SK-N-SH (cell line): ENCODE measurements around the gene WEE2. TPM values are rescaled to one million over a fixed set of nuclear protein-coding genes. Genes with fewer than 3 reads are reported as not detected.

ENCODE experiments used
- CTCF ChIA-PET: fragments of 300-600, 350-600 bp; formaldehyde crosslinking; extraction: SDS; loops from one replicate; lab custom pipeline; 2021; lab: Yijun Ruan, JAX
- POLR2A ChIA-PET: fragments of 350-600 bp; sonication (Branson Sonifier 250); formaldehyde crosslinking; extraction: SDS; loops from one replicate; lab custom pipeline; 2020; ENCODE audit warnings: antibody characterized with exemption, inconsistent platforms; lab: Yijun Ruan, JAX
- DNase-seq: peaks from one replicate; pipeline ENCODE4 v3.0.0; 2012
- H2AFZ ChIP-seq: fragments of 200-600 bp; sonication (generic); 2 replicates; pipeline ENCODE4 v1.8.1; 2016; ENCODE audit warnings: antibody characterized with exemption, mild to moderate bottlenecking, low read depth
- H3F3A ChIP-seq: fragments of 200-600 bp; sonication (generic); replicated peaks from 2 replicates; pipeline ENCODE3; 2016; ENCODE audit warnings: antibody characterized with exemption, mild to moderate bottlenecking; ENCODE audit not compliant: insufficient read depth
- H3K27ac ChIP-seq, 2 experiments: fragments of 200-500 bp in 1 of 2; fragments of 200-600 bp in 1 of 2; sonication (Bioruptor generic) in 1 of 2; sonication (generic), shearing (Covaris generic) in 1 of 2; 2 replicates each; pipeline versions ENCODE4 v1.5.1 to v1.6.1; 2014 to 2016; ENCODE audit warnings: low read depth in 2 of 2, inconsistent platforms in 1 of 2, low read length in 1 of 2, mild to moderate bottlenecking in 1 of 2, mixed read lengths in 1 of 2
- H3K27me3 ChIP-seq: fragments of 200-600 bp; sonication (generic), shearing (Covaris generic); 2 replicates; pipeline ENCODE4 v1.6.1; 2016; ENCODE audit warnings: mixed run types; ENCODE audit not compliant: insufficient read depth
- H3K36me3 ChIP-seq, 2 experiments: fragments of 200-500 bp in 1 of 2; fragments of 200-600 bp in 1 of 2; sonication (Bioruptor generic) in 1 of 2; sonication (generic) in 1 of 2; replicated peaks in 1 of 2; 2 replicates each; pipeline versions ENCODE3 to v1.5.1; 2014 to 2016; ENCODE audit warnings: low read length in 1 of 2, mild to moderate bottlenecking in 1 of 2; ENCODE audit not compliant: insufficient read depth in 2 of 2, control insufficient read depth in 1 of 2
- H3K4me1 ChIP-seq, 2 experiments: fragments of 200-500 bp in 1 of 2; fragments of 200-600 bp in 1 of 2; sonication (Bioruptor generic) in 1 of 2; sonication (generic), shearing (Covaris generic) in 1 of 2; 2 replicates each; pipeline versions ENCODE4 v1.5.1 to v1.6.1; 2014 to 2016; ENCODE audit warnings: low read depth in 1 of 2, low read length in 1 of 2, mixed run types in 1 of 2; ENCODE audit not compliant: insufficient read depth in 2 of 2, control insufficient read depth in 1 of 2
- H3K4me2 ChIP-seq: fragments of 200-600 bp; sonication (generic), shearing (Covaris generic); 2 replicates; pipeline ENCODE4 v1.6.1; 2017; ENCODE audit warnings: mixed run types
- H3K4me3 ChIP-seq, 2 experiments: fragments of 200-500 bp in 1 of 2; fragments of 200-600 bp in 1 of 2; sonication (Bioruptor generic) in 1 of 2; sonication (generic), shearing (Covaris generic) in 1 of 2; 2 replicates each; pipeline versions ENCODE4 v1.5.1 to v1.8.1; 2014 to 2016; ENCODE audit warnings: low read depth in 2 of 2, inconsistent platforms in 1 of 2, low read length in 1 of 2, mild to moderate bottlenecking in 1 of 2, mixed read lengths in 1 of 2, moderate library complexity in 1 of 2
- H3K79me2 ChIP-seq: fragments of 200-600 bp; sonication (generic); 2 replicates; pipeline ENCODE4 v1.8.1; 2017; ENCODE audit warnings: mild to moderate bottlenecking; ENCODE audit not compliant: insufficient read depth
- H3K9ac ChIP-seq: fragments of 200-600 bp; sonication (generic); 2 replicates; pipeline ENCODE4 v1.6.1; 2017; ENCODE audit warnings: mixed run types
- H3K9me2 ChIP-seq: fragments of 200-600 bp; sonication (generic); 2 replicates; pipeline ENCODE4 v1.6.1; 2017; ENCODE audit warnings: mixed run types
- H3K9me3 ChIP-seq: fragments of 200-600 bp; sonication (generic); 2 replicates; pipeline ENCODE4 v1.6.1; 2017; ENCODE audit warnings: mixed run types, mild to moderate bottlenecking, moderate library complexity
- H4K20me1 ChIP-seq: fragments of 200-600 bp; sonication (generic); 2 replicates; pipeline ENCODE4 v1.6.1; 2017; ENCODE audit warnings: mild to moderate bottlenecking, mixed run types; ENCODE audit not compliant: insufficient read depth
- CTCF ChIP-seq: fragments of 200-600 bp; sonication (generic); IDR thresholded peaks from 2 replicates; pipeline ENCODE4 v1.6.1; 2017; ENCODE audit warnings: antibody characterized with exemption, mild to moderate bottlenecking, moderate library complexity
- ELF1 ChIP-seq: IDR thresholded peaks from 2 replicates; pipeline ENCODE4 v1.4.0; 2012
- FOSL2 ChIP-seq: IDR thresholded peaks from 2 replicates; pipeline ENCODE4 v1.4.0; 2012; ENCODE audit warnings: low read depth, mild to moderate bottlenecking, moderate library complexity, borderline replicate concordance
- FOXM1 ChIP-seq: IDR thresholded peaks from 2 replicates; pipeline ENCODE4 v1.4.0; 2012; ENCODE audit warnings: low read depth, mild to moderate bottlenecking
- GABPA ChIP-seq: IDR thresholded peaks from 2 replicates; pipeline ENCODE4 v1.4.0; 2012; ENCODE audit warnings: low read depth, mild to moderate bottlenecking
- GATA2 ChIP-seq: sonication (generic); formaldehyde crosslinking; IDR thresholded peaks from 2 replicates; pipeline ENCODE4 v1.5.0; 2020; ENCODE audit warnings: mild to moderate bottlenecking, missing genetic modification reagents
- IRF3 ChIP-seq: fragments of 150-350 bp; IDR thresholded peaks from 2 replicates; pipeline ENCODE4 v1.6.1; 2016; ENCODE audit warnings: mild to moderate bottlenecking, low read depth, low read length
- MEF2A ChIP-seq: IDR thresholded peaks from 2 replicates; pipeline ENCODE4 v1.4.0; 2012; ENCODE audit warnings: low read depth, borderline replicate concordance
- NFIC ChIP-seq: IDR thresholded peaks from 2 replicates; pipeline ENCODE4 v1.4.0; 2012; ENCODE audit warnings: borderline replicate concordance
- NRF1 ChIP-seq: IDR thresholded peaks from 2 replicates; pipeline ENCODE4 v1.6.1; 2012; ENCODE audit warnings: low read depth, mild to moderate bottlenecking, low read length
- POLR2AphosphoS5 ChIP-seq: IDR thresholded peaks from 2 replicates; pipeline ENCODE4 v1.6.1; 2012; ENCODE audit warnings: low read depth, low read length
- RAD21 ChIP-seq: IDR thresholded peaks from 2 replicates; pipeline ENCODE4 v1.6.1; 2012; ENCODE audit warnings: mild to moderate bottlenecking, low read length
- RXRA ChIP-seq: IDR thresholded peaks from 2 replicates; pipeline ENCODE4 v1.4.0; 2012; ENCODE audit warnings: low read depth, mild to moderate bottlenecking, borderline replicate concordance
- SIN3A ChIP-seq: IDR thresholded peaks from 2 replicates; pipeline ENCODE4 v1.6.1; 2012; ENCODE audit warnings: low read depth, mild to moderate bottlenecking, low read length, moderate library complexity, borderline replicate concordance
- SMC3 ChIP-seq: IDR thresholded peaks from 2 replicates; pipeline ENCODE4 v1.6.1; 2012; ENCODE audit warnings: low read depth, low read length, improper control_type of control experiment
- TAF1 ChIP-seq: IDR thresholded peaks from 2 replicates; pipeline ENCODE4 v1.6.1; 2012; ENCODE audit warnings: low read depth, mild to moderate bottlenecking, low read length, moderate library complexity, borderline replicate concordance
- TEAD4 ChIP-seq: IDR thresholded peaks from 2 replicates; pipeline ENCODE4 v1.4.0; 2012; ENCODE audit warnings: mild to moderate bottlenecking, borderline replicate concordance; ENCODE audit not compliant: insufficient read depth
- USF2 ChIP-seq: fragments of 150-350 bp; IDR thresholded peaks from 2 replicates; pipeline ENCODE4 v1.6.1; 2017; ENCODE audit warnings: antibody characterized with exemption, low read length, low read depth, borderline replicate concordance
- ZBTB33 ChIP-seq: IDR thresholded peaks from 2 replicates; pipeline ENCODE4 v1.4.0; 2012; ENCODE audit warnings: low read depth, borderline replicate concordance
- WGBS: methylation state at CpG from one replicate; pipeline ENCODE4 v1.1.6; 2017; ENCODE audit warnings: low lambda C conversion rate; 5-methylcytosine and 5-hydroxymethylcytosine counted together
- polyA plus RNA-seq, 3 experiments: library from polyadenylated mRNA; depleted of rRNA; stranded (reverse); fragments of >200 nt; gene quantifications; 2 replicates each; pipeline ENCODE4 v1.2.3, GENCODE V29; 2012

The WEE2 gene
- polyA plus RNA-seq, 1 of the 3 experiments (the other 2 are of a cell fraction), result not detected

- Histone ChIP-seq H2AFZ (no peak overlapping the region), H3K79me2 (peaks cover 42% of the 10 kb centered on the region), H3K27me3 (no peaks in the 10 kb centered on the region), H3K36me3 (peaks cover 21 to 32% of the 10 kb centered on the region in 2 experiments), H3K27ac (no peak overlapping the region), H4K20me1 (no peaks in the 10 kb centered on the region; the same call in 1 of the 2 replicates), H3K9me2 (no peaks in the 10 kb centered on the region), H3K4me3 (no peak overlapping the region), H3F3A (no peaks in the 10 kb centered on the region), H3K4me1 (no peaks in the 10 kb centered on the region), H3K9ac (no peak overlapping the region), H3K4me2 (no peak overlapping the region), H3K9me3 (no peaks in the 10 kb centered on the region)
- ChIA-PET CTCF (interaction anchor here (1.2 to 2.3 kb wide), 3 partner anchors 17 to 51 kb away, joined by 3 to 13 read pairs (median 4); no protein-coding TSS in a partner anchor), POLR2A (interaction anchor here (0.5 kb wide), 1 partner anchor 51 kb away, joined by 3 read pairs; no protein-coding TSS in a partner anchor)
- DNase-seq, result no peak
- TF ChIP-seq FOXM1 (no peak), SMC3 (no peak), MEF2A (no peak), TAF1 (no peak), RAD21 (no peak), CTCF (no peak), RXRA (no peak), GATA2 (CRISPR knock-in tag) (no peak), ZBTB33 (no peak), FOSL2 (no peak), GABPA (no peak), NFIC (no peak), SIN3A (no peak), IRF3 (no peak), USF2 (no peak), POLR2AphosphoS5 (no peak), ELF1 (no peak), NRF1 (no peak), TEAD4 (no peak)
- 91% methylated on average over 6 of the region's 6 CpGs for WGBS
These were observed 21.5 kb upstream of the WEE2 start for GRCh38 chr7:141686670-141687069.
